OCI-LY3 (cell line): ENCODE data around the gene PPP2R5E.

Source experiments
- H2AFZ ChIP-seq: fragments of 200-600, 300-600 bp; shearing (Covaris generic); 2 replicates; pipeline ENCODE4 v1.6.0; 2014; ENCODE audit warnings: antibody characterized with exemption, low read depth, low read length
- H3K27ac ChIP-seq: fragments of 200-600, 300-600 bp; sonication (generic); 2 replicates; pipeline ENCODE4 v1.5.1; 2014; ENCODE audit warnings: mild to moderate bottlenecking, low read length, moderate library complexity, mixed read lengths
- H3K27me3 ChIP-seq: fragments of 200-600, 300-600 bp; sonication (generic); 2 replicates; pipeline ENCODE4 v1.6.1; 2014; ENCODE audit warnings: low read depth, low read length, mixed read lengths
- H3K36me3 ChIP-seq: fragments of 200-600, 300-600 bp; sonication (generic); replicated peaks from 2 replicates; pipeline ENCODE3; 2014; ENCODE audit warnings: low read depth, low read length, mixed read lengths
- H3K4me1 ChIP-seq: fragments of 300-600, 200-600 bp; sonication (generic); 2 replicates; pipeline ENCODE4 v1.6.1; 2014; ENCODE audit warnings: low read length, mixed read lengths
- H3K4me2 ChIP-seq: fragments of 200-600, 300-600 bp; sonication (generic); 2 replicates; pipeline ENCODE4 v1.6.1; 2014; ENCODE audit warnings: low read length, mixed read lengths
- H3K4me3 ChIP-seq: fragments of 300-600, 200-600 bp; sonication (generic); 2 replicates; pipeline ENCODE4 v1.5.1; 2014; ENCODE audit warnings: antibody characterized with exemption, mild to moderate bottlenecking, low read length, moderate library complexity
- H3K79me2 ChIP-seq: fragments of 300-600, 200-600 bp; shearing (Covaris generic); 2 replicates; pipeline ENCODE4 v1.6.1; 2014; ENCODE audit warnings: mild to moderate bottlenecking, low read length, mixed read lengths
- H3K9ac ChIP-seq: fragments of 300-600, 200-600 bp; shearing (Covaris generic); 2 replicates; pipeline ENCODE4 v1.6.0; 2014; ENCODE audit warnings: mild to moderate bottlenecking, low read length, moderate library complexity
- H3K9me3 ChIP-seq: fragments of 200-600, 300-600 bp; shearing (Covaris generic); 2 replicates; pipeline ENCODE4 v1.6.1; 2014; ENCODE audit warnings: low read length, mixed read lengths; ENCODE audit not compliant: insufficient read depth
- H4K20me1 ChIP-seq: fragments of 200-600, 300-600 bp; sonication (generic); 2 replicates; pipeline ENCODE4 v1.6.1; 2016; ENCODE audit warnings: low read length, mixed read lengths; ENCODE audit not compliant: insufficient read depth
- EZH2phosphoT487 ChIP-seq: fragments of 200-600 bp; shearing (Covaris generic); IDR thresholded peaks from 2 replicates; pipeline ENCODE4 v1.6.1; 2018; ENCODE audit warnings: antibody characterized with exemption, mixed run types, low read depth
- TF ChIP-seq, protein P1 (sequence below): fragments of 200-600, 300-600 bp; sonication (generic); IDR thresholded peaks from 2 replicates; pipeline ENCODE4 v1.5.1; 2014; ENCODE audit warnings: antibody characterized with exemption, low read length, low read depth

PPP2R5E gene

DNA sequence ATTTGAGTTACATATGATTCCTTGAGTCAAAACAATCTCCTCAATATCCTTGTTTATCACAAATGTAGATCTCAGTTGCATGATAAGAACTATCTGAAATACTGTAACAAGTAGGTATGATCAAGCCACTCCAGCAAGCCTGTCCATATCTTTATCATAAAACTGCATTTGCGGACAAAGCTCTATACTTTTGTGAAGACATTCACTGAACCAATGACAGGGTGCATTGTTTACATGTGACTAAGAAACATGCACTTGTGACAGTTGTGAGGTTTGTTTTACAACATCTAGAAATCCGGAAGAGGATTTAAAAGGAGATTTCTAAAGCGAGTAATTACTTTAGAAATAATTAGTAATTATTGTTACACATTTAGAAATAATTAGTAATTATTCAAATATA lies 111.7 kb downstream of the PPP2R5E start:
- no peak overlapping the region for H3K9ac ChIP-seq
- no peak for TF ChIP-seq EZH2phosphoT487
- TF ChIP-seq, protein P1, sequence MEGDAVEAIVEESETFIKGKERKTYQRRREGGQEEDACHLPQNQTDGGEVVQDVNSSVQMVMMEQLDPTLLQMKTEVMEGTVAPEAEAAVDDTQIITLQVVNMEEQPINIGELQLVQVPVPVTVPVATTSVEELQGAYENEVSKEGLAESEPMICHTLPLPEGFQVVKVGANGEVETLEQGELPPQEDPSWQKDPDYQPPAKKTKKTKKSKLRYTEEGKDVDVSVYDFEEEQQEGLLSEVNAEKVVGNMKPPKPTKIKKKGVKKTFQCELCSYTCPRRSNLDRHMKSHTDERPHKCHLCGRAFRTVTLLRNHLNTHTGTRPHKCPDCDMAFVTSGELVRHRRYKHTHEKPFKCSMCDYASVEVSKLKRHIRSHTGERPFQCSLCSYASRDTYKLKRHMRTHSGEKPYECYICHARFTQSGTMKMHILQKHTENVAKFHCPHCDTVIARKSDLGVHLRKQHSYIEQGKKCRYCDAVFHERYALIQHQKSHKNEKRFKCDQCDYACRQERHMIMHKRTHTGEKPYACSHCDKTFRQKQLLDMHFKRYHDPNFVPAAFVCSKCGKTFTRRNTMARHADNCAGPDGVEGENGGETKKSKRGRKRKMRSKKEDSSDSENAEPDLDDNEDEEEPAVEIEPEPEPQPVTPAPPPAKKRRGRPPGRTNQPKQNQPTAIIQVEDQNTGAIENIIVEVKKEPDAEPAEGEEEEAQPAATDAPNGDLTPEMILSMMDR = no peak
- no peaks in the 10 kb centered on the region for H3K9me3 ChIP-seq
- H4K20me1 ChIP-seq = peaks cover 5% of the 10 kb centered on the region; the same call in 1 of the 2 replicates
- H3K4me2 ChIP-seq = no peak overlapping the region
- H3K4me1 ChIP-seq = peaks cover 22% of the 10 kb centered on the region
- no peak overlapping the region for H2AFZ ChIP-seq
- H3K36me3 ChIP-seq = no peaks in the 10 kb centered on the region
- no peak overlapping the region for H3K27ac ChIP-seq
- no peaks in the 10 kb centered on the region for H3K27me3 ChIP-seq
- no peak overlapping the region for H3K4me3 ChIP-seq
- peaks cover 39% of the 10 kb centered on the region for H3K79me2 ChIP-seq

DNA sequence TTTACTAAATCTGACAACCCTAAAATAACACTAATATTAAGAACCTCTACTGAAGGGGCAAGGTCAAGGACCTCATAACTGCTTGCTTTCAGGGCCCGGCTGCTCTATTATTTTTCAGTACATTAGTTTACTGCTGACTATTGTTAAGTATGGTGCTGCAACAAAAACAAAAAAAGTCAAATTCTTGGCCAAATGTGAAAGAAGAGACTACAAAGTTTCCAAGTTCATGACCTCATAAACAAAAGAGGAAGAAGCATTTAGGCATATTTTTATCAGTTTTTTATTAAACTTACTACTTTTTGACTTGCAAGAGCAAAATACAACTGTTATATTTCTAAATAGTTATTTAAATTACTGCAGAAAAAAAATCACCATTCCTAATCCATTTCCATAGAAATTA lies 114.7 kb downstream of the PPP2R5E start:
- TF ChIP-seq, protein P1 = no peak
- TF ChIP-seq EZH2phosphoT487 = no peak
- no peaks in the 10 kb centered on the region for H3K4me1 ChIP-seq
- no peak overlapping the region for H3K4me2 ChIP-seq
- H3K79me2 ChIP-seq = peaks cover 19% of the 10 kb centered on the region
- H3K9ac ChIP-seq = no peak overlapping the region
- H2AFZ ChIP-seq = no peak overlapping the region
- peaks cover 7% of the 10 kb centered on the region for H4K20me1 ChIP-seq
- no peaks in the 10 kb centered on the region for H3K9me3 ChIP-seq
- H3K4me3 ChIP-seq = no peak overlapping the region
- H3K27ac ChIP-seq = no peak overlapping the region
- H3K27me3 ChIP-seq = no peaks in the 10 kb centered on the region
- H3K36me3 ChIP-seq = no peaks in the 10 kb centered on the region

DNA sequence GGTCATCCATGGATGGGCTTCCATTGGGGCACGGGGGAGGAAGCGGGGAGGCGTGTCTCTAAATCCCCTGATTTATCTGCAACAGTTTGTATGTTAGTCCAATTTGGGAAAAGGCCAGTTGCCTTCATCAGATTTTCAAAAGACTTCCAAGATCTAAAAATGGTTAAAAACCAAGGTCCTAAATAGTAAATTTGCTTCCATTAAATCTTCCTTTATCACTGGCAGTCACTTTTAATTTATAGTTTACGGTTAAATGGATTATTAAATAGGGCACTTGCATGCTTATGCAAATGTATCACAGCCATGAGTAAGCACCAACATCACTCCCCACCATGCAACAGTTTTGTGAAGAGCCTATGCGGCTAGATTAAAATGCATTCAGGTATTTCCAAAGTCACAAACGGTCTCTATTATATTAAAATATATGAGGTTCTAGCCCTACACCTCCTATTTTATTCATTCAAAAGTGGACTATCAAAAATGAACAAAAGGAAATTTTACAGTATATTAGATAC lies 116.3 kb downstream of the PPP2R5E start:
- TF ChIP-seq, protein P1 = no peak
- no peak for TF ChIP-seq EZH2phosphoT487
- no peak overlapping the region for H3K9ac ChIP-seq
- no peaks in the 10 kb centered on the region for H3K4me1 ChIP-seq
- H3K4me2 ChIP-seq = no peak overlapping the region
- no peaks in the 10 kb centered on the region for H3K27me3 ChIP-seq
- H3K36me3 ChIP-seq = no peaks in the 10 kb centered on the region
- H3K4me3 ChIP-seq = no peak overlapping the region
- peaks cover 10% of the 10 kb centered on the region; the same call in 1 of the 2 replicates for H3K79me2 ChIP-seq
- H3K27ac ChIP-seq = no peak overlapping the region
- H2AFZ ChIP-seq = no peak overlapping the region
- peaks cover 14% of the 10 kb centered on the region for H4K20me1 ChIP-seq
- H3K9me3 ChIP-seq = no peaks in the 10 kb centered on the region

DNA sequence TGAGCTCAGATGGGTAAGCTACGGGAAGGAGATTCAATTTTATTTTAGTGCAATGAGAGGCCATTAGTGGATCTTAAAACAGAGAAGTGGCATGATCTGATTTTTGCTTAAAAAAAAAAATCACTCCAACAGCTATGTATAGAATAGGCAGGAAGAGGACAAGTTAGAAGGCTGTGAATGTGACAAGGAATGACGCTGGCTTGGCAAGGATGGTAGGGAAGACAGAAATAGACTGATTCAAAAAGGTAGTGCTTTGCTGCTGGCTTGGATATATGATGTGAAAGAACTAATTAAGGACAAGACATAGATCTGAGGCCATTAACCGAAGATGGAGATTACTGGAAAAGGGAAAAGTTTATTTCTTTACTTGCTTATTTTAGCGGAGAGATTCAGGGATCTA lies 119.3 kb downstream of the PPP2R5E start:
- peaks cover 18% of the 10 kb centered on the region for H3K36me3 ChIP-seq
- no peak overlapping the region for H3K27ac ChIP-seq
- no peaks in the 10 kb centered on the region for H3K4me1 ChIP-seq
- H3K4me3 ChIP-seq = no peak overlapping the region
- peaks cover 10% of the 10 kb centered on the region; the same call in 1 of the 2 replicates for H3K79me2 ChIP-seq
- peaks cover 27% of the 10 kb centered on the region for H4K20me1 ChIP-seq
- H2AFZ ChIP-seq = no peak overlapping the region
- TF ChIP-seq EZH2phosphoT487 = no peak
- H3K27me3 ChIP-seq = no peaks in the 10 kb centered on the region
- H3K9me3 ChIP-seq = no peaks in the 10 kb centered on the region
- no peak overlapping the region for H3K4me2 ChIP-seq
- H3K9ac ChIP-seq = no peak overlapping the region

DNA sequence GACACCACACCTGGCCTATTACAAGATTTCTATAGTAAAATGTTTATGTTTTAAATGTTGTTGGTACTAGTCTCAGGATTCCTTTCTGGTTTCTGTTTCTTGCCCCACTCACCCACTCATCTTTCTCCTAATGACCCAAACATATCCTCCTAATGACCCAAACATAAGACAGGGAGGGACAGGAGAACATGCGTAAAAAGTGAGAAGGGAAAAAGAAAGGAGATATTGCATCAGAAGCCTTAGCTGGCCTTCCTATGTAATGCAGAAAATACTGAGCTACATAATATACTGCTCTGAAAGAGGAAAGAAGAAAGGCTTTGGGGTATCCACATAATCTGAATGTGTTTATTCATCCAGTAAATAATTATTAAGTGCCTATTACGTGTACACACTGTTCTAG lies 119.8 kb downstream of the PPP2R5E start:
- Histone ChIP-seq H3K27ac (no peak overlapping the region), H2AFZ (no peak overlapping the region), H3K4me1 (peaks cover 2% of the 10 kb centered on the region), H3K4me2 (no peak overlapping the region), H3K36me3 (peaks cover 18% of the 10 kb centered on the region), H3K9ac (no peak overlapping the region), H3K27me3 (no peaks in the 10 kb centered on the region), H3K9me3 (no peaks in the 10 kb centered on the region), H4K20me1 (peaks cover 29% of the 10 kb centered on the region), H3K4me3 (no peak overlapping the region), H3K79me2 (peaks cover 10% of the 10 kb centered on the region; the same call in 1 of the 2 replicates)
- TF ChIP-seq EZH2phosphoT487 = no peak
- TF ChIP-seq, protein P1 = no peak
